Measurements from ENCODE around the gene CARNS1. TPM values are rescaled to one million over a fixed set of nuclear protein-coding genes. Genes with fewer than 3 reads are reported as not detected.

The CARNS1 gene
- polyA plus RNA-seq, 1 donor from 2014 or later = not detected

- peaks cover 23% of the 10 kb centered on the region for H3K27me3 ChIP-seq (ENCODE audit: insufficient read depth, low read depth, low read length)
Measured at GRCh38 chr11:67418476-67419281, 3.2 kb downstream of the CARNS1 start.

More at GRCh38 chr11:67418476-67419281, 3.2 kb downstream of the CARNS1 start:
- TF ChIP-seq POLR2AphosphoS5 (IDR thresholded peaks at IDR 0.05) (no peak), CTCF (IDR thresholded peaks at IDR 0.05; ENCODE audit: poor library complexity, severe bottlenecking) (no peak), EZH2 (IDR thresholded peaks at IDR 0.05; ENCODE audit: borderline replicate concordance, insufficient read depth, low read length, poor library complexity, severe bottlenecking) (no peak), EP300 (conservative IDR thresholded peaks at IDR 0.05; ENCODE audit: poor library complexity, severe bottlenecking) (no peak), SMC3 (conservative IDR thresholded peaks at IDR 0.05; ENCODE audit: poor library complexity) (no peak), REST (IDR thresholded peaks at IDR 0.05; ENCODE audit: borderline replicate concordance) (no peak), MXI1 (conservative IDR thresholded peaks at IDR 0.05; ENCODE audit: poor library complexity, severe bottlenecking) (no peak), TAF1 (IDR thresholded peaks at IDR 0.05; ENCODE audit: low read depth) (no peak)
- no peak overlapping the region for H2AFZ ChIP-seq (ENCODE audit: low read depth, low read length)
- no peaks in the 10 kb centered on the region for H3K9me3 ChIP-seq (ENCODE audit: low read length)
- H3K4me2 ChIP-seq (ENCODE audit: low read length) = no peak overlapping the region
- H3K9ac ChIP-seq (ENCODE audit: low read length) = no peak overlapping the region
- H3F3A ChIP-seq (ENCODE audit: insufficient read depth, low read length, poor library complexity, severe bottlenecking) = no peaks in the 10 kb centered on the region
- H3K9me2 ChIP-seq (ENCODE audit: insufficient read depth, low read length) = no peaks in the 10 kb centered on the region
- H3K4me3 ChIP-seq (ENCODE audit: low read length) = no peak overlapping the region
- H3K36me3 ChIP-seq (ENCODE audit: insufficient read depth, low read length) = no peaks in the 10 kb centered on the region
- no peak overlapping the region for H3K27ac ChIP-seq (ENCODE audit: low read length)
- H4K20me1 ChIP-seq (ENCODE audit: insufficient read depth) = no peaks in the 10 kb centered on the region
- H3K79me2 ChIP-seq (replicated peaks; ENCODE audit: insufficient read depth, low read length) = no peaks in the 10 kb centered on the region

Data from neural cell (in vitro differentiated cells).